OCI-LY1 (cell line): ENCODE measurements around the gene CRYBA1.
"Not testable (repeated sequence)": the region's sequence is repeated elsewhere in the genome, so short reads cannot be mapped to it uniquely, and the experiment has no call there.

ENCODE experiments used
- H2AFZ ChIP-seq: fragments of 200-600 bp; sonication (generic), shearing (Covaris generic); 2 replicates; pipeline ENCODE4 v1.6.0; 2014; ENCODE audit warnings: antibody characterized with exemption, mild to moderate bottlenecking, low read length
- H3F3A ChIP-seq: fragments of 200-600 bp; sonication (generic), shearing (Covaris generic); 2 replicates; pipeline ENCODE4 v1.6.0; 2014; ENCODE audit warnings: mild to moderate bottlenecking, antibody characterized with exemption, low read length, moderate library complexity; ENCODE audit not compliant: insufficient read depth
- H3K27ac ChIP-seq: fragments of 200-600 bp; sonication (generic); 2 replicates; pipeline ENCODE4 v1.5.1; 2014; ENCODE audit warnings: low read length, mixed run types, mild to moderate bottlenecking, low read depth; ENCODE audit not compliant: poor library complexity, severe bottlenecking
- H3K27me3 ChIP-seq: fragments of 200-600 bp; sonication (generic); 2 replicates; pipeline ENCODE4 v1.6.0; 2014; ENCODE audit warnings: antibody characterized with exemption, mild to moderate bottlenecking, low read length, moderate library complexity; ENCODE audit not compliant: insufficient read depth
- H3K36me3 ChIP-seq: fragments of 200-600 bp; sonication (generic); 2 replicates; pipeline ENCODE4 v1.6.1; 2014; ENCODE audit warnings: mild to moderate bottlenecking, antibody characterized with exemption, low read length, moderate library complexity, mixed read lengths; ENCODE audit not compliant: insufficient read depth
- H3K4me1 ChIP-seq: fragments of 200-600 bp; sonication (generic); 2 replicates; pipeline ENCODE4 v1.5.1; 2014; ENCODE audit warnings: mild to moderate bottlenecking, low read length, moderate library complexity; ENCODE audit not compliant: insufficient read depth, severe bottlenecking
- H3K4me2 ChIP-seq: fragments of 200-600 bp; sonication (generic), shearing (Covaris generic); 2 replicates; pipeline ENCODE4 v1.6.1; 2014; ENCODE audit warnings: low read length
- H3K4me3 ChIP-seq: fragments of 200-600 bp; sonication (generic); 2 replicates; pipeline ENCODE4 v1.5.1; 2014; ENCODE audit warnings: low read length, low read depth, mild to moderate bottlenecking, mixed read lengths; ENCODE audit not compliant: poor library complexity, severe bottlenecking
- H3K79me2 ChIP-seq: fragments of 200-600 bp; shearing (Covaris generic); 2 replicates; pipeline ENCODE4 v1.6.1; 2016; ENCODE audit warnings: mixed run types, low read length, mixed read lengths; ENCODE audit not compliant: insufficient read depth
- H3K9ac ChIP-seq: fragments of 200-600 bp; sonication (generic), shearing (Covaris generic); 2 replicates; pipeline ENCODE4 v1.6.1; 2014; ENCODE audit warnings: mild to moderate bottlenecking, low read length, mixed read lengths
- H3K9me2 ChIP-seq: fragments of 200-600 bp; sonication (generic), shearing (Covaris generic); 2 replicates; pipeline ENCODE4 v1.6.1; 2014; ENCODE audit warnings: low read depth, mild to moderate bottlenecking, low read length, mixed read lengths
- H3K9me3 ChIP-seq: fragments of 200-600 bp; shearing (Covaris generic); 2 replicates; pipeline ENCODE4 v1.6.1; 2014; ENCODE audit warnings: low read length, mixed read lengths
- H4K20me1 ChIP-seq: fragments of 200-600 bp; sonication (generic), shearing (Covaris generic); 2 replicates; pipeline ENCODE4 v1.6.0; 2016; ENCODE audit warnings: mild to moderate bottlenecking, low read length; ENCODE audit not compliant: insufficient read depth
- CTCF ChIP-seq: fragments of 200-600 bp; sonication (generic), shearing (Covaris generic); IDR thresholded peaks from 2 replicates; pipeline ENCODE4 v1.5.1; 2017; ENCODE audit warnings: mild to moderate bottlenecking, antibody characterized with exemption, low read length, moderate library complexity, mixed read lengths
- EZH2 ChIP-seq: fragments of 200-600 bp; sonication (generic), shearing (Covaris generic); IDR thresholded peaks from 2 replicates; pipeline ENCODE4 v1.8.0; 2017; ENCODE audit warnings: borderline replicate concordance, mixed run types, mild to moderate bottlenecking, antibody characterized with exemption, low read length, moderate library complexity, mixed read lengths

The CRYBA1 gene

DNA sequence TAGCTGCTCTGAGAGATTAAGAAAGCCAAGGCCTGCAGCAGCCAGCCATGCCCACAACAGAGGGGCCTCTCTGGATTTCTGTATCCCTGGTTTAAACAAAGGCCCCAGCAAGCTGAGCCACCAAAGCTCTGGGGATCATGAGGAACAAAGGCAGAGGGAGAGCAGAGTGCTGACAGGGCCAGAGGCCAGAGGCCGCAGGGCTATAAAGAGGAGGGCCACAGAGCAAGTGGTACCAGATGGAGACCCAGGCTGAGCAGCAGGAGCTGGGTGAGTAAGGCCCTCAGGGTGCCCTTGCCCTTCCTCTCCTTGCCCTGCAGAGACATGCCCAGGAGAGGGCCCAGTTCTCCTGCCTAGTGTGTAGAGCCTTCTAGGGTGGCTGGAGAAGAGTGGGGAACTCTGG, at the start of gene CRYBA1:
Gene CRYBA1 (plus strand): TSS at position 232 of the 400 bp plus-strand sequence. CDS start 5 bp downstream, at position 237.
- no peaks in the 10 kb centered on the region for H3K79me2 ChIP-seq
- no peaks in the 10 kb centered on the region for H4K20me1 ChIP-seq
- TF ChIP-seq EZH2 (no peak), CTCF (no peak)
- no peaks in the 10 kb centered on the region for H3K27me3 ChIP-seq
- H3K4me2 ChIP-seq: no peak within 1 kb of the TSS
- H3K4me1 ChIP-seq: no peaks in the 10 kb centered on the region
- H3F3A ChIP-seq: no peaks in the 10 kb centered on the region
- H3K9ac ChIP-seq: no peak within 1 kb of the TSS
- no peak within 1 kb of the TSS for H2AFZ ChIP-seq
- H3K9me3 ChIP-seq: no peaks in the 10 kb centered on the region
- no peak within 1 kb of the TSS for H3K27ac ChIP-seq
- H3K36me3 ChIP-seq: no peaks in the 10 kb centered on the region
- no peak within 1 kb of the TSS for H3K4me3 ChIP-seq
- no peaks in the 10 kb centered on the region for H3K9me2 ChIP-seq

GRCh38 chr17:29197516-29198272, 49.0 kb upstream of the CRYBA1 start:
- Histone ChIP-seq H2AFZ (no peak overlapping the region), H3K79me2 (no peaks in the 10 kb centered on the region), H3K4me1 (peaks cover 21% of the 10 kb centered on the region), H4K20me1 (no peaks in the 10 kb centered on the region), H3K4me2 (no peak overlapping the region), H3K9me3 (no peaks in the 10 kb centered on the region), H3F3A (no peaks in the 10 kb centered on the region), H3K4me3 (no peak overlapping the region), H3K27ac (no peak overlapping the region), H3K9ac (no peak overlapping the region), H3K36me3 (no peaks in the 10 kb centered on the region), H3K9me2 (no peaks in the 10 kb centered on the region), H3K27me3 (no peaks in the 10 kb centered on the region; the same call in 1 of the 2 replicates)
- no peak for TF ChIP-seq EZH2
- no peak for TF ChIP-seq CTCF

- H3K4me1 ChIP-seq, H3K27me3 ChIP-seq, H3K27ac ChIP-seq, H4K20me1 ChIP-seq, H2AFZ ChIP-seq, H3K9ac ChIP-seq, H3K4me2 ChIP-seq, H3K79me2 ChIP-seq, H3K4me3 ChIP-seq, H3K9me3 ChIP-seq, H3F3A ChIP-seq, H3K36me3 ChIP-seq, H3K9me2 ChIP-seq: not testable (repeated sequence)
Measured at GRCh38 chr17:29204068-29204804, 42.4 kb upstream of the CRYBA1 start.
